SHP77 treated with DMSO at 0.1 percent for 48 hours (cell line): ENCODE measurements around the gene CAVIN2.

Experiments used
- DNase-seq: peaks from one replicate; lab custom pipeline; 2025; lab: John Stamatoyannopoulos, UW

CAVIN2 gene

DNA sequence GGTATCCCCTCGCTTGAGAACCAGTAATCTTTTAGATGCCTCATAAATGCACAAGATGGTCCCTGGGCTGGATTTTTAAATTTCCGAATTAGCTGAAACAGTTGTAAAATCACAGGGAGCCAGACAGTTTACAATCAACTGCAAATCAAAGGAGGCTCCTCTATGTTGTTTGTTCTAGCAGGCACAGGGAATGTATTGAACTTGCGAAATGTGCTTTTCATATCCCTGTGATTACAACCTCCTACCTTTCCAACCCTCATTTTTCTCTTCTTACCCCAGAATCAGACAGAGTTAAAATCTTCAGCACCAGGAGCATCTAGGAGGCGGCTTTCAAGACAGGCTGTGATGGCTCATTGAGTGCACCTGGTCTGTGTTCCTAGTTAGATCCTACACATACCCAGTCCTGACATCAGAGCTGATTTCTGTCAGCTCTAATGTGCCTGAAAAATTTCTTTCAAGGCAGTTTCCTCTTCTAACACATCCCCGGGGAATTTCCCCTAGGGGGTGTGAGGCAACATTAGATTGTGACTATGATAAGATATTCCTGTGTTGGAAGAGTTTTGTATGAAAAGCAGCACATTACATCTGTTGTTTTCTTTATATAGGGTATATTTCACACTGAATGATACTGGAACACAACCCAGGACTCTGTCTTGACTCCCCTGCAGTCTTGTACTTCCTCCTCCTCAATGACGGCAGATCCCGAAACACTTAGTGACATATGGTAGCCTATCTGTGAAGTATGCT is 17.9 kb upstream of the CAVIN2 start:
- no peak for DNase-seq

DNA sequence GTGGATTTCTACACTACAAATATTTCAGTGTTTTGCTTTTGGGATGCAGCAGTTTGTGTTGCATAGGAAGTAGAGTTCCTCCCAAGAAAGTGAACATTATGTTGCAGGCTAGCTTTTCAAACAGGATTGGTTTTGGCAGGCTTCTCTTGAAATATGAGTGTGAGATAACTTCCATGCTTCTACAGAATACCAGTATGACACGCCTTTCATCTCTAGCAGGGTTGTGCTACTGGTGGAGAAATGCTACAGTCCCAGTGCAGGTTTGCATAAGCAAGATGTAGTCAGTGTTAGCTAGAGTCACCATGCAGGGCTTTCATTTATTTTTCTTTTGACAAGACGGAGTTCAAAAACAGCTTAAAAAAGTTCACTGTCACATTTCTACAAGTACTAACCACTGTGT is 17.1 kb upstream of the CAVIN2 start:
- no peak for DNase-seq

GRCh38 chr2:191862156-191862775 is 15.4 kb upstream of the CAVIN2 start:
- DNase-seq = no peak

DNA sequence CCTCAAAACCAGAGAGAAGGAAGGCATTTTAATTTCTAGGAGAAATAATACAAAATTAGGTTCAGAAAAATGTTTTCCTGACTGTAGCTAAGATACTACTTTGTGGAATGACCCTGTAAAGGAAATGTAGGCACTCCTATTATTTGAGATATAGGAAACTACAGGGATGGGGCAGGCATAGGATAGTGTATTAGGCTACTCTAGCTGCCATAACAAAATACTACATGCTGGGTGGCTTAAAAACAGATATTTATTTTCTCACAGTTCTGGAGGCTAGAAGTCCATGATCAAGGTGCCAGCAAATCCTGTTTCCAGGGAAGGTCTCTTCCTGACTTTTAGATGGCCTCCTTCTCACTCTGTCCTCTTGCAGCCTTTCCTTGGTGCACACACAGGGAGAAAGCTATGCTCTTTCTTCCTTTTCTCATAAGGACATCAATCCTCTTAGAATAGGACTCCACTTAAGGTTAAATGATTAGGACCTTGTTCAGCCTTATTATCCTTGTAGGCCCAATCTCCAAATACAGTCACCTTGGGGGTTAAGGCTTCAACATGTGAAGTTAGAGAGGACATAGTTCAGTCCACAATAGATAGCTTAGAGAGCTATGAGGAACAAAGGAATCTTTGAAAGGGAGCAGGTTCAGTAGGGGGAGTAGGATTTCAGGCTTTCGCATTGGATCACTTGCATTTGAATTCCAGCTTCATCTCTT is 14.0 kb upstream of the CAVIN2 start:
- no peak for DNase-seq

GRCh38 chr2:191859681-191860080 is 12.8 kb upstream of the CAVIN2 start:
- no peak for DNase-seq

DNA sequence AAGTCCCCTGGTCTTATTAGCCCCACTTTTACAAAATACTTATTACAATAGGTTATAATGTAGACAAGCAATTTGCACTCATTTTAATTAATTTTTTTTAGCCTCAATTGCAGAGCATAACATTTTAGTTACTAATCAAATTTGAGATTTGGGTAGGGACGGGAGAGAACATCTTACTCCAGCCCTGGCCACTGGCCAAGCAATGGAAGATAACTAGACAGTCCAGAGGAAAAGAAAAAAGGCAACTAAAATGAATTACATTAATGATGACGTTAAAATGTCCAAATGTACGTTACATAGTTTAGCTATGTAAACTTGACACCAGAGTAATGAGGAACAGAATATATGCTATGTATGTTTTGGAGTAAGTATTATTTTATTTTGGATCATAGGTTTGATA is 11.0 kb upstream of the CAVIN2 start:
- no peak for DNase-seq

GRCh38 chr2:191857259-191857805 is 10.4 kb upstream of the CAVIN2 start:
- DNase-seq = no peak

DNA sequence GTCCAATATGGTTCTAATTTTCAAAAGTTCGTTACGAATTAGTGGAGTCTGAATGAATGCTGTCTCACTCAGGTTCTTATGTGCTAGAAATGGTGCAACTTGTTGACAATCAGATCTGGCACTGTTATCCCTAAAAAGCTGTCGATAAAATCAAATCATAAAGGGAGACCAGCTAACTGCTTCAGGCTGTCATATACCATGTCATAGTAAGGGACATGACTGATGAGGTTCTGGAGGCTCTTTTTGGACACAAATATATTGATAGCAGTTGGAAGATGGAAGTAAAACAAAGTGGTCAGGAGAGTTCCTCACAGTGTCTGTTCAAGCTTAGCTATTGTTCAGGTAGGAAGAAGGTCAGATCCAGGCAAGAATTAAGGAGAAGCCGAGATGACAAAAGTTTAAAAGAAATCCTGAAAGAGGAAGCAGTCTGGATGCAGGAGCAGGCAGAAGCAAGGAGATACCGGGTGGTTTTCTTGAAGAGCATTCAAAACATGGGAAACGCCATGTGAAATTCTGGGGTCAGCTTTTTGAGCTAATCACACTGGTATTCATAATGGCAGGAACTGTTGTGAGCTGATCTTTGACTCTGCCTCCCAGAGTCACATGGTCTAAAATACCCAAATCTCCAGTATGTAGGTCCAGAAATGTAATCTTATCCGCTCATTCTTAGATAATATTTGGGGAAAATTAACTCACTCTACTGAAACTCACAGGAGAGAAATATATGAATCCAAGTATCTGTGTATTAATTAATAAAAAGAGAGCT is 9.4 kb upstream of the CAVIN2 start:
- no peak for DNase-seq

GRCh38 chr2:191855382-191855781 is 8.5 kb upstream of the CAVIN2 start:
- DNase-seq = no peak

DNA sequence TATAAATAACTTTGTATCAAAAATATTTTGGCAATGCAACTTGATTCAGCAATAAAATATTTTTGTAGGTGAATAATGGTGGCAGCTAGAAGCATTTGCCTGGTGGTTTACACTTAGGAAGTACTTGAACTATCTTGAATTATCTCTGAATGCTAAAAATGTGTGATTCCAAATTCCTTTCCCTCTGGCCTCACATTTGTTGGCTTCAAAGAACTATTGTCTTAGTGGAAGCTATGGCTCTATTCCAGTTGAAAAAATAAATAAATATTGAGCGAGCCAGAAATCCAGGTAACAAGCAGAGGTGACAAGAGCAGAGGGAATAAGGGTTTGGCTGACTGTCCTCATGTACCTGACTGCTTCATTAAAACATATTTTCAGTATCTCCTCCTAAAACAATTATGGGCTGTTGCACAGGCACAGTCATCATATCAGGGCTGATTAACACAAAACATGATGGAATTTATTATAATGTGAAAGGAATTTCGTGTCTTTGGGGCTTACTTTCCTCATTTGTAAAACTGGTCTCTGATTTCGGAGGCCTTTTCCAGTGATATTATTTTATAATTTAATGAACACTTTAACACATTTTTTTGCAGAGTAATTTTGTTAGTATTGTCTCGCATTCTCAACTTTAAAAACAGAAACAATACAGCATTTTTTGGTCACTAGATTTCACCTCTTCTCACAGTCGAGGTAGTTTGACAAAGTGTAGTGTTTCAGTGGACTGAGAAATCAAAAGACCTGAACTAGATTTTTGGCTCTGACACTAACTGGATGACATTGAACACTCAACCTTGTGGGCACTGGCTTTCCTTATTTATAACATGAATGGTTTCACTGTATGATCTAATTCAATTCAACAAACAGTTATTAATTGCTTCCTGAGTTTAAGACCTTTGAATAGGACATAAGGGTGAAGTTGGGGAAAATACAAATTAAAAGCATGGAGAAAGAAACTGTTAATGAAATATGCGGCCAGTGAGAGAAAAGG is 7.8 kb upstream of the CAVIN2 start:
- no peak for DNase-seq

DNA sequence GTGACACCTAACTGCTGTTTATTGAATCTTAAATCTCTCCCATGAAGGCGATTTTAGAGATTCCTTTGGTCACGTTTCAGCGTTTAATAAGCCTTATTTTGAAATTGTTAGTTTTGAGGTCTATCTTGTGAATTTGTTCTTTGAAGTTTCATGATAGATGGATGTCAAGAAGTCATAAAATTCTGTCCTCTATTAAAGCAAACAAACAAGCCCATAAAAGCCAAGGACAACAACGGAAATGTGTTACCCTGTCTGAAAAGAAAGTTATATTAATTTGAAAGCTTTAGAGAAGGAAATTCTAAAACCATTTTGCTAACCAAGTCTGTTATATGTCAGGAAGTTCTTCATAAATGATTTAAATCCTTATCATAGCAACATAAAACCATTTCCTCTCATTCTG is 7.0 kb upstream of the CAVIN2 start:
- DNase-seq = no peak

DNA sequence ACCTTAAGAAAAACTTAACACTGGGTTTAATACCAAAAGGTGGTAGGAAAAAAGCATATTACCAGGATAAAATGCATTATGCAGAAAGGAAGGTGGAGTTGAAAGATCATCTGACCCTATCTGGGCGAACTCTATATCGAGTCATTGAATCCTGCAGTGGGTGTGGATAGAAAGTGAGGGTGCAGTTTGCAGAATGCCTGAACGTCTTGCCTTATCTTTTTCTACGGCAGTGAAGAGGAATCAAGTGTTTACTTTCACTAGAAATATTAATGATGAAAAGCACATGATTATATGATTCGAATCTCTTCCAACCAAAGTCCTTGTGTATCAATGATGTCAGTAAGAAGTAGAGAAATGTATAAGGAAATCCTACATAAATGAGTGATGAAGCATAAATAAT is 4.3 kb upstream of the CAVIN2 start:
- no peak for DNase-seq

GRCh38 chr2:191848771-191849767 is 2.2 kb upstream of the CAVIN2 start:
- no peak for DNase-seq

GRCh38 chr2:191847764-191848163 is 876 bp upstream of the CAVIN2 start:
- no peak for DNase-seq

GRCh38 chr2:191845876-191846514 is 893 bp downstream of the CAVIN2 start:
- DNase-seq = no peak

DNA sequence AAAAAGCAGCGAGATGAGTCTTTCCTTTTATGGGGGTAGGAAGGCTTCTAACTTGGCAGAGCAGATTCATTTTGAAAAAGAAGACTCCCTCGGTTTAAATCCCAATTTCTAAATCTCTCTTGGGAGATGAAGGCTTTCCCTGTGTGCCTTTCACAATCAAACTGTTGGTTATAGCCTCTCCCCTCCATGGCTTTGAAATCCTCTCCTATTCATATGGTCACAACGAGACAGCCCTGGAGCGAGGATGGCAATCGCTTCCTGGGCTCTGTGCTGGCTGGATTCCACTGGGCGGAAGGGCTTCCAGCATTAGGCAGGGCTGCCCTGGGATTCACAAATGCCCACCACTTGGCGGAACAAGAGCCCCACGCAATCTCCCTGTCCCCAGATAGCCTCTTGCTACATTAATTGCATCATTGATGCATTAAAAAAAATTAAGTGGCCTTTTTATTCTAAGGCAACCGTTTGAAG is 1.6 kb downstream of the CAVIN2 start:
- DNase-seq = no peak

- DNase-seq = no peak
Observed at GRCh38 chr2:191844706-191845105, 2.2 kb downstream of the CAVIN2 start.

DNA sequence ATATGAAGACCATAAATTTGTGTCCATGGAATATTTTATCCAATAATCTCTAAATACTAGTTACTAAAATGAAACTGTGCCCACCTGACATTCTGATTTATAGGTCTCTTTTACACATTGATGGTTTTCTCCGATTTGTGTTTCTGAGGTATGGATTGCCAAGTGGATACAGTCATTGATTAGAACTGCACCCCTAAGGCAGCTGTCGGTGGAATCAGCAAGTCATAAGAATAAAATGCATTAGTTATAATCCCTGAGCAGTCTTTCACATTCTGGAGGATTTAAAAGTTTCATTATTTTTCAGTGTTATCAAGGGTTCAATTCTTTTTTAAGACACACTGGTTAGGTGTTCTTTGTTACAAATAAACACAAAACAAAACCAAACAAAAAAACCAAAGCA is 6.0 kb downstream of the CAVIN2 start:
- no peak for DNase-seq
